Activated CD8-positive, alpha-beta memory T cell treated with anti-CD3 and anti-CD28 coated beads, Interleukin-2, amount 50 U/mL, for 24 hours (primary cell): ENCODE results near the gene NFIL3.

ENCODE experiments used
- DNase-seq: peaks from one replicate; pipeline ENCODE4 v3.0.0-alpha.2; 2020; ENCODE audit errors: extremely low read depth

The NFIL3 gene

DNA sequence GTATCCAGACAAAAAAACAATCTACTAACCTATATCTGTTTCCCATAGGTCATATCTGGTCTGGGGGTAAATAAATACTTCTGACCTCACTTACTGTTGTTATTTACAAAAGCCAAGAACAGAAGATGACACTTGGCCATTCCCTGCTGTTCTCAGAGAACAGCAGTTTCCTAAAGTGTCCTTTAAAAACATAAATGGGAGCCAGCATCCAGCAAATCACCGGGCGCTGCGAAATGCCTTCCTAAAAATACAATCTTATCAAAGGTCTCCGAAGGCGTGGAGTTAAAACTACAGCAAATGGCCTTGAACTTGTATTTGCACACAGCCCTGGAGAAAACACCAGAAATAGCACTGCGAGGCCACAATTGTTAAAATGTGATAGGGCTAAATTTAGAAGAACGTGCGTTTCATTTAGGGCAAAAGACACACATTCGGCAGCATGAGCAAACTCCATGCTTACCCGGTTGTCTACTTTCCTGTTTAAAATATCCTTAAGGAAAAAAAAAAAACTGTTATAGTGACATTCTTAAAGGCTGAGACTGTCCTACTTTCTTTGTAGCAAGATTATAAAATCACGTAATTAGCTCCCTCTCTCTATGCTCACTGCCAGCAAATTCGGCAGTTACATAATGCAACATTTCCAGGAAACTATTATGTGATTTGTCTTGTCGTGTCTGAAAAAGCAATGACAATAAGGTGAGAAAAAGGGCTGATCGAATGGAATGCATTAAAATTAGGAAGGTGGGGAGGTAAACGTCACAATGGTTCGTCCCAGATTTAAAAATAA is 1.5 kb downstream of the NFIL3 start:
- DNase-seq: no peak

DNA sequence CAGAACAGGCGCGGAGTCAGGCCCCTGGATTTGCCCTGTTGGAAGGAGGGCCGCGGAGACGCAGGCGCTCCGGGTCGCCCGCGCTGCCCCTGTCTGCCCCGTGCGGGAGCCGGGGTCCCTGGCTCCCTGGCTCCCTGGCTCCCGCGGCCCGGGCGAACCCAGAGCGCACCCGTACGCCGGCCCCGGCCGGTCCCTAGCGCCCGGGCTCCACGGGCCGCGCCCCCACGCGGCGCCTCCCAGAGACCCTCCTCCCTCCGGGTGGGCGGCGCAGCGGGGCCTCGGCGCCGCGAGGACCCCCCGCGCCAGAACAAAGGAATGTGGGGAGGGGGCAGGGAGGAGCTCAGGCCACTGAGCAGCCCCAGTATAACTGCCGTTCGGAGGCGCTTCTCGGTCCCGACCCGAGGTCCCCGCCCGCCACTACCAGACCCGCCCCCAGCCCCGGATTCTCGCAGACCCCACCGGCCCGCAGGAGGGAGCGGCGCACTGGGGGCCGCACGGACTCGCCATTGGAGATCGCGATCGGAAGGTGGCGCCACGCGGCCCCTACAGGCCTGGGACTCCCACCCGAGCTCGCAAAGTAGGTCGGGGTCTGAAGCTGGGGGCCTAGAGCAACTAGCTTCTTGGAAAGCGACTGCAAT is 2.4 kb downstream of the NFIL3 start:
- DNase-seq: no peak

DNA sequence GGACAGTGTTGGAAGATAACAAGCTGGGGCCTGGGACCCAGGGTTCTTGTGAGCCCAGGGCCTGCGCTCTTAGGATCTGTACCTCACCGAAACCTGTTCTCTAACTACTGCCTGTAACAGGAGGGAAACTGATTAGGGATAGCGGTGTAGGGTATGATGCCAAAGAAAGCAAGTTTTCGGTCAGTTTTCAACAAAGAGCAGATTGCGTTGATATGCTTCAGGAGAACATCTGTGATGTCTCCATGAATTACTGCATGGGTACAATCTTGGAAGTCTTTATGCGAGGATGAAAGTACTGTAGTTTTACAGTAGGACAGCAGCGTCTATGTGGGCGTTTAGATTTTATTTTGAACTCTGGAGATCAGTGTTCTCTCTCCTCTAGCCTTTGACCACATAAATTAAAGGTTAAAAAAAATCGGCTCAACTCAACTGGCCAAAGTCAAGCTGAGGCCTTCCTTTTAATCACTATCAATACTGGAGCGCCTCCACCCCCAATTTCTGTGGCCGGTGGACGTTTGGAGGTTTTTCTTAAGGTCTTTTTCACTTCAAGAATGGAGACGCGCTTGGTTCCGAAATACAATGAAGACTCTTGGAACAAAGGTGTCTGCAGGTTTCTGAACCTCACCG is 3.0 kb downstream of the NFIL3 start:
- no peak for DNase-seq

DNA sequence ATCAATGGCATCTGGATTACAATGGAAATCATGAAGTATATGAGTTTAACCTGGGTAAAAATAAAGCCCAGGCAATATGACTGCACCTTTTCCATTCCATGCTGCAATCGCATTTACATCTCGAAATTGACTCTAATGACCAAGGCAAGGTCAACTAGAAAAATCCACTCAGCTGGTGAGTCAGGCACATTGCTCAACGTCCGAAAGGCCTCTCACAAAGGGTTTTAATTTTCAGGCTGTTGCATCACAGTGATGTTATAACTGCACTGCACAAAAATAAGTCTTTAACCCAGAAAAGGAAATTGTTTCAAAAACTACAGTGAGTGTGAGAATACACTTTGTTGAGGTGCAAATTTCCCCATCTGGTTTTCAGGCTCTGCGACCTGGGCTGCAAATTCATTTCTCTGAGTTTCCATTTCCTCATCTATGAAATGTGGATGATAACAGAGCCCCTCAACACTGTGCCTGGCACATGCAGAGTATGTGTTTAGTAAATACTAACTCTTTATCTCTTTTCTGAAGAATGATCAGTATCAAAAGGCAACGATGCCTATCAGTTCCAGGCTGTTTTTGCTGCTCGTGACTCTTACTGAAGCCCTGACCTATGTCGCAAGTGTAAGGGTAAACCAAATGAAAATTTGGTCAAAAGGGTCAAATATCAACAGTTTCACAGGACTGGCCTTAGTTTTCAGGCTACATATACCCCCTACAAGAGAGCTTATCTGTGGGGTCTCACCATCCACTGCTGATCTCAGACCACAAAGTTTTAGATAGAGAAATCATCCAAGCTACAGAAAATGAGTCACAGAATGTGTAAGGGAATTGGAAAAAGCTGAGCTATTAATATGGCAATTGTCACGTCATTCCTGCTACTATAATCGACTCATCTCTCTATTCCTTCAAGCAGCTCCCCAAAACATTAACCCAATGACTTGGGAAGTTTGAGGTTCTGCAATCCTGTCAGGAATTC is 4.1 kb downstream of the NFIL3 start:
- DNase-seq: no peak

DNA sequence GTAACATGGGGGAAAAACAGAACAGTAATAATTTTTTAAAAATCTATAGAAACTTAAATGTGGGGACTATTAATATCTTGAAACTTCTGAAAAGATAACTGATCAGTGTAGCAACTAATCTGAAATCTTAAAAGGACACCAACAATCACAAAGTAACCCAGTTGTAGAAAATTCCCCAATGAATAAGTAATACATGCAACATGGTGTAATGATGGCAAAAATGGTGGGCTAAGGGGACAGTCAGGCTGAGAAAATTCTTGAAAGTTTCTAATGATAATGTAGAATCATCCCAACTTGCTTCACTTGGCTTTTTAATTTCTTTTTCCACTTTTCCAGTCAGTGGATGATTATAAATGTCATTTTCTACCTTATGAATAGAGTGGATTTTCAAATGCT is 5.4 kb downstream of the NFIL3 start:
- no peak for DNase-seq

DNA sequence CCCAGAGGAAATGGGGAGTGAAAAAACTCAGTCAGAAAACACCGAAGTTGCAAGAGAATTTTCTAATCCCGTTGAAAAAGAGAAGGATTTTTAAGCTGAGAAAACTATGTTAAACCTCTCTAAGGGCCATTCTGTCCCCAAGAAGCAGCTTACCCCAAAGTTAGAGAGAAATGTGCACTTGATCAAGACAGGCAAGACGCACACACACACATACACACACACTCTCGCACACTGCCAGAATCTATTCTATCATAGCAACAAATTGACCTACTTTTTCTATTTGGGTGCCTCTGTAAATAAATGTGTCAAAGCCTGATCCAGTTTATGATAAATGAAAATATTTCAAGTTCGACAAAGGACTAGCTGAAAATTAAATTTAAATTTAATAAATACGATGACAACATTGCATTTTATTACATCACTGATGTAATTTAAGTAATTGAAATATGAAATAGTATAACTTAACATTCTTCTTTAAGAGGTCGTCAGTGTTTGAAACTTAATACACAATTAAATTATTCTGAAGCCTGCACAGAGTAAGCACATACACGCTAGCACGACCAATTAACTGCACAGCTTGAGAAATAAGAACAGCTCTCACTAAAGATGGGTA is 5.9 kb downstream of the NFIL3 start:
- no peak for DNase-seq

DNA sequence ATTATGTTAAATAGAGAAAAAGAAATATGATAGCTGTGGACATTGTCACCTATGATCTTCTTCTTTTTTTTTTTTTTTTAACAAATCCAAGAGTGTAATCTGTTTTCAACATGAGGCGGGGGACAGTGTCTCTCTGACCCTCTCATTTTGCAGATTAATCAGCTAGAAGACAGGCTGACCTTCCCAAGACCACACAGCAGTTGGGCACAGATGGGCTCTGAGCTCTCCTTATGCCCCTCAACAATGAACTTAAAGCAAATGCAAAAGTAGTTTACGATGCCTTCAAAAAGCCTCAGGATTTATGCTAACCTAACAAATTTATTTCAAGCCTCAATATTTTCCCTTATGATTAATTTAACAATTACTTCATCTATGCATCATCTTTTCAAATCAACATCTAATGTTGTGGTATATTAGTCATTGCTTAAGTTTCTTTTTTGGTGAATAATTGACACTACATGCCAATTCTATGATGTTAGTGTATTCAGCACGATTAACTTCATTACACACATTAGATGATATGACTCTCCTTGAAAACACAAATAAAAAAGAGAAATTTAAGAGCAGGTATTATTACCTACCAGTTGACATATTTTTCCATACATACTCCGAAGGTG is 7.4 kb downstream of the NFIL3 start:
- DNase-seq: no peak

DNA sequence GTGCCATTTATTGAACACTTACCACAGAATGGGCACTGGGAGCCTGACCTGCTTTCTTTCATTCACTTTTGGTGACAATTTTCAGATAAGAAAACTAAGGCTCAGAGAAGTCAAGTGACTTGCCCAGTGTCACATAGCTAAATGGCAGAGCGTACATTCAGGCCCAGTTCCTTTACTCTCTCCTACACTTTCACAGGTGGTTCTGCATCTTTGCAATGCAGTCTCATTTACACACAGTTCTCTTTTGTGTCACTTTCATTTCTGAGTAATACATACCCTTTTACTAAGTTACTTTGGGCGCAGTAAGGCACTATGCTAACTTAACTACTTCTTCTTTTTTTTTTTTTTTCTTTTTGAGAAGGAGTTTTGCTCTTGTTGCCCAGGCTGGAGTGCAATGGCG is 8.3 kb downstream of the NFIL3 start:
- no peak for DNase-seq

DNA sequence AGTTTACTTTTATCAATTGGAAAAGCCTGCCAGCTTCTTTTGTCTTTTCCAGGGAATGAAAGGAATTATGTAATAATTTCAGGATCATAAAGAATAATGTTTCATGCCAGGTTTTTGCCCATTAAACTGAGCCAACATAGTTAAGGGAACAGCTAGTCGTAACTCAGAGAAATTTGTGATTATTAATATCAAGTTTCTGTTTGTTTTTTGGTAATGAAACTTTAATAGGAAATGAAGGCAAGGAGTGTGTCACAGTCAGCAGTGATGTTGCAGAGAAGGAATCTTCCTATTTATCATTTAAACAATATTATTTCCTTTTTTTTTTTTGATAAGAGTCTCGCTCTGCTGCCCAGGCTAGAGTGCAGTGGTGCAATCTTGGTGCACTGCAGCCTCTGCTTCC is 10.7 kb downstream of the NFIL3 start:
- no peak for DNase-seq

DNA sequence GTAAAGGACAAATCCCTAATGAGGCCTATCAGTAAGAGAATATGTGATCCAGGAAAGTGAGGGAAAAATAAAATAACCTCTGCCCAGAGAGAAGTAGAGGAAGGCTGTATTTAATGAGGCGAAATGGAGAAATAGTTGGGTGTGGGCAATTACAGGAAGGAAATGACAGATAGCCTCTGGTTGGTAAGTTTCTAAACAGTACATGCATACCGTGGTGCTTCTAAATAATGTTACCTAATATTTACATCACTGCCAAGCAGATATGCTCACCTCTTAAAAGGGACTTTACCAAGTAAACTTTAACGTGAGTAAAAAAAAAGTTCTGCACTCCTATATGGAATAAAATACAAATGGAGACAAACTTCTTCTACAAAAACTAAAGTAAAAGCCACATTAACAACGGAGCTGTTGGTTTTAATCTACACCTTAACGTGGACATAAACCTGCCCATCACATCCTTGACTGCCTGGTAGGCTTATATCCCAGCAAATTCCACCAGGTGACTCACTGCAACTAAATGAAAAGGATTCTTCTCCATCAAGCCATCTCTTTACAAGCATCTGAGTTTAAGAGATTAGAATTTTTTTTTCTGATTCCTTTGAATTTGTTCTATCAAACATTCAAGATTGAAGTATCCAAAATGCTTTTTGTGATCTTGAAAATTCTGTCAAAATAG is 12.4 kb downstream of the NFIL3 start:
- no peak for DNase-seq

DNA sequence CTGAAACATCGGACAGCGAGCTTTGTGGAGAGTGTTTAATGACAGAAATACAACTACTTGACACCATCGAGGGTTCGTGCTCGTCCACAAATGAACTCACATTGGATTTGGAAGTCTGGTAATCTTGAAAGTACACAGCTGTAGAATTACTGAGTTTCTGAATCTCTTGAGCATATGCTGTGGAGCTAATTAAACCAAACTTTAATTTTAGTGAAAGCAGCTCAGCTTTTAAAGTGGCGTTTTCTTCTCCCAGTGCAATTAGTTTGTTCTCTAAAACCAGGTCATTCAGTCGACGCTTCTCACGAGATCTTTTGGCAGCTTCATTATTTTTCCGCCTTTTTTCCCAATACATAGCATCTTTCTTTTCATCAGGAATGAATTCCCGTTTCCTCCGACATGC is 13.5 kb downstream of the NFIL3 start:
- no peak for DNase-seq

DNA sequence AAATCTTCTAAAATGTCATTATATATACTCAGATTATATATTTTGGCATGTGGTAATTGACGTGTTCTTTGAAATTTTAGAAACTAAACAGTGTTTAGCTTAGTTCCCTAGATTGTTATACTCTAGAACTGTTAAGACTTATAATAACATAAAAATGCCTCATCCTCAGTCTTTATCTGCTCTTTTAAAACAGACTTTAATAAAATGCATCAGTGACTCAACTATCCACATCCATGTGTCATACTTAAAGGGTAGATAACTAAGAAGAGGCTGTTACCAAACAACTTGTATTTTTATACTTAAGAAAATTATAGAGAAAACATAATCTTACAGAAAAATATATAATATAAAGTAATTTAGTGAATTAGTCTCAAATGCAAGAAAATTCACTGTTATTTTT is 15.2 kb downstream of the NFIL3 start:
- DNase-seq: no peak

DNA sequence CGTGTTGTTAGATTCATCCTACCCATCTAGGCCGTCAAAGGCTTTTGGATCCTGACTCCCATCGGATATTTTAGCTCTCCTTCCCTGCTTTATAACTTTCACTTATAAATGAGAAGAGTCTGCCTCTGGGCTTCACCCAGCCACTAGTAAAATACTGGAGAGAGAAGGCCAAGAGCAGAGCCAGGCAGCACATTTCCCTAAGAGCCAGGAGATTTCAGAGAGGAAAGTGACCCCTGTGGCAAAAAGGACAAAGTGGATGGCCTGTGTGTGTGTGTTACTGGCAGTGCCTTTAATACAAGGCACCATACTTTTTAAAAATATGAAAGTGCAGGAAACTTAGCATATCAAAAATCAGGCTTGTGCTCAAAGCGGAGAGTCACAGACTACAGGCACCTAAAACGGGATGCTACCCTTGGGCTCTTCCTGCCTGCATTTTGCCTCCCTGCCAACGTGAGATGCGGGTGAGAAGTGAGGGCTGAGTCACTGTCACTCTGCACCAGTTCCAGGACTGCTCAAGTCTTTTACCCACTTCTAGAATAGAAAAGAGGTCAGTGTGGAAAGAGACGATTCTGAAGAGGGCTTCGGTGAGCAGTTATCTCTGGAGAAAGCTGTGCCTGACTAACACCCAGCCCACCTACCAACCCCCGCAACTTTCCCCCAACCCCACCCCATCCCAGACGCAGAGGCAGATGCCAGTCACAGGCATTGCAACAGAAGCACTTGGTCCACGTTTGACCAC is 15.9 kb downstream of the NFIL3 start:
- DNase-seq: no peak

DNA sequence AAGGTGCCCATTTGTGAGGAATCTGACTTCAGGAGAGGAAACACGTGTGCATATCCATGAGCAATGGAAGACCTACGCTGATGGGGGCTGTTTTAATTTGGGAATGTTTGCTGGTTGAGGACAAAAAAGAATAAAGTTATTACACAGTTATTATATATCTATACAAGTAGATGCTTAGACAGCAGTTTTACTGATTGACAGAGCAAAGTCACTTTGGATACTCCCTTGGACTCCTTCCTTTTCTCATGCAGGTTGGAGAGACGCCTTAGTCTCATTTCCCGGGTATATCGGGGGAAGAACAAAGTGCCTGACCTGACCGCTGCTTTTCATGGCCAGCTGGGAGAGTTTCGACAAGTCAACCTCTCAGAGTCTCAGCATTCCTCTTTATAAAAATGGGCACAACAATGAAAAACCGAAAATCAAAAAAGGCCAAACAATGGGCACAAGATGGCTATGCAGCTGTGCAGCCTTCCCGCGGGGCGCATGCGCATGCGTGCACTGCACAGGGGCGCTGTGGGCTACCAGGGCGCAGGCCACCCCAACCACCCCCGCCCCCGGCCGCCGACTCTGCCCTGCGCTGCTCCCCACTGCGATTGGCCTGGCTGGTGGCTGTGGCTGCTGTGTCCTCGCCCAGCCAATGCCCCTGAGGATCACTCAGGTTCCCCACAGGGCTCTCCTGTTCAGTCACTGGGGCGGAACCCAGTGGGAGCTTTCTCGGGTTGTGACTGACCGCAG is 18.1 kb downstream of the NFIL3 start:
- no peak for DNase-seq

DNA sequence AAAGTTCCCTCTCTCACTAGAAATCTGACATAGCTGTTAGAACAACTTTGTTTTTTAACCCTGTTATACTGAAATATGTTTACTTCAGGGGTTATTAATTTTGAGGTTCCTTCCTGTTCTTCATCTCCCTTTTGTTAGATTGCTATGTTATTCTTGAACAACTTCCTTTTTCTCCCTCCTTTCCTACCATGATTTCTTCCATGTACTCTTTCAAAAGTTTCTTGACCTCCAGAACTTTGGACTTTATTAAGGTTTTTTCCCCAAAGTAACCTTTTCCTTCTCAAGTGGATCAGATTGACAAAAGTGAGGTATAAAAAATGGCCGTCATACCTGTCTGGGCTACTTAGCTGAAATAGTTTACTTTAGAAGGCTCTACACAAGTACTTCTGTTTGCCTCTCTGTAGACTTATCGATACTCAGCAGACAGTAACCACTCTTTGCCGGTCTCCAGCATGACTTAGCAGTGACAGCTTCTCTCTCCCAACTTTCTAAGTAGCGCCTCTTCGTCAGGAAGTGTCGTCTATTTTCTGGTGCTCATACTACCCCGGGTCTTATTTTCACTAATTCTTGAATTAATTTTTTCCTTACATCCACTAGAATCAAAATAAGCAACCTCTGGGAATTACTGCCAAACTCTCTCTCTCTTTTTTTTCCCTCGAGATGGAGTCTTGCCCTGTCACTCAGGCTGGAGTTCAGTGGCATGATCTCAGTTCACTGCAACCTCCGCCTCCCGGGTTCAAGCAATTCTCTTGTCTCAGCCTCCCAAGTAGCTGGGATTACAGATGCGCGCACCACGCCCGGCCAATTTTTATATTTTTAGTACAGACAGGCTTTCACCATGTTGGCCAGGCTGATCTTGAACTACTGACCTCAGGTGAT is 19.7 kb downstream of the NFIL3 start:
- no peak for DNase-seq

DNA sequence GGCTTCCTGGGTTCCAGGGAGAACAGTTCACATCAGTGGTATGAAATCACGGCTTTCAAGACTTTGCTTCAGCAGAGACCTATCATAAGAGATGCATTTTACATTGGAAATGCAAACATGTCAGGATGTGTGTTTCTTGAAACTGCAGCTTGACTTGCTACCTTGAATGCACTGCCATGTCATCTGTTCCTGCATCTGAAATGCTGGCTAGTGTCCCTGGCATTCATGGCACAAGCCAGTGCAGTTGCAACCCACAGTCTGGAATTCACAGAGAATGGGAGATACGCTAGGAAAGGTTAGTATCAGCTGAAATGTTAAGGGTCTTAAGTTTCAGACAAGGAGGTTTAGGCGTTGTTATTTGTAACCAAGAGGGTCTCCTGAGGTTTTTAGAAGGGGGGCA is 24.7 kb downstream of the NFIL3 start:
- no peak for DNase-seq

DNA sequence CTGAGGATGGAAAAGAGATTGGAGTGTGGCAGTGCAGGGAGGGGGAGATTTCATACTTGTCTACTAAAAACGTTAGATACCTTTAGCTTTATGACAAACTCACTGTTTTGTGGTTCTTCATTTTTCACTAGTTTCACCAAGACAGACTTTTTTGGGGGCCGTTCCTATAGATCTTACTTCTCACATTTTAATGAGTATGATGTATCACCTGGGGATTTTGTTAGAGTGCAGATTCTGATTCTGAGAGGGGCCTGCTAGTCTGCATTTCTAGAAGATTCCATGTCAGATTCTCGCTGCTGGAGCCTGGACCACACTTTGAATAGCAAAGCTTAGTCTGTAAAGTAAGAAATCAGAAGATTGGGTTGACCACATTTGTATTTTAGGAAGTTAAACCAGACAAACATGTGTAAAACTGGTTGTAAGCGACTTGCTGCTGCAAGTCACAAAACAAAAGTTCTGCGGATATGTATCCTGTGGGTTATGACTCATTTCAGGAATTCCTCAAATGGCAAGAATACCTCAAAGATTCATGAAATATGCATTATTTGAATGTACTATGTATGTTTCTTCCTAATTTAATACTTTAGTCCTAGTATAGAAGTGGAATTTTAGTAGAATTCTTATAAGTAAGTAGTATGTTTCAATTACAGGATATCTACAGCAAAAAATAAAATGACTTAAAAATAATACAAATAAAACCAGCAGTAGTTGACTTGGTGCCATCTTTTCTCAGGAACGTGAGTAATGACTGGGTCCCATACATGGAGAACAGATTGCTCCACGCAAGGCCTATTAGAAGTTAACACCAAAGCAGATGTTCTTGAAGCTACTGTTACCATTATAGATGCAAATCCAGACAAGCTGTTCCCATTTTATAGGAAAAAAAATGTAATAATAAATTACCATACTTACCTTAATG is 27.8 kb downstream of the NFIL3 start:
- DNase-seq: no peak
